ENCODE measurements around the gene TCP11L2.

TCP11L2 gene

GRCh38 chr12:106344131-106344530 lies 41.6 kb downstream of the TCP11L2 start:
- no peak for TF ChIP-seq CTCF (IDR thresholded peaks at IDR 0.05; ENCODE audit: extremely low read depth, missing control alignments)
- DNase-seq (ENCODE audit: low spot score): no peak

GRCh38 chr12:106345746-106346145 lies 43.2 kb downstream of the TCP11L2 start:
- TF ChIP-seq CTCF (IDR thresholded peaks at IDR 0.05; ENCODE audit: extremely low read depth, missing control alignments): no peak
- DNase-seq (ENCODE audit: low spot score): no peak

GRCh38 chr12:106348411-106348810 lies 45.9 kb downstream of the TCP11L2 start:
- DNase-seq (ENCODE audit: low spot score): no peak
- TF ChIP-seq CTCF (IDR thresholded peaks at IDR 0.05; ENCODE audit: extremely low read depth, missing control alignments): no peak

GRCh38 chr12:106353175-106353574 lies 50.6 kb downstream of the TCP11L2 start:
- no peak for TF ChIP-seq CTCF (IDR thresholded peaks at IDR 0.05; ENCODE audit: extremely low read depth, missing control alignments)
- no peak for DNase-seq (ENCODE audit: low spot score)

GRCh38 chr12:106357549-106358395 lies 55.2 kb downstream of the TCP11L2 start, which contains the start of gene POLR3B:
TSS of gene POLR3B (plus strand) at chr12:106357748. CDS start at chr12:106357880, 132 bp downstream.
- TF ChIP-seq CTCF (IDR thresholded peaks at IDR 0.05; ENCODE audit: extremely low read depth, missing control alignments): peak; percentile 87
- peak; percentile 89 for DNase-seq (ENCODE audit: low spot score)

- no peak for TF ChIP-seq CTCF (IDR thresholded peaks at IDR 0.05; ENCODE audit: extremely low read depth, missing control alignments)
- no peak for DNase-seq (ENCODE audit: low spot score)
Observed at GRCh38 chr12:106358396-106359241, 56.1 kb downstream of the TCP11L2 start.

Data from GM20000 (cell line).